Prostate gland (tissue), 2 donors: ENCODE measurements around the gene CAPN3. TPM values are rescaled to one million over a fixed set of nuclear protein-coding genes. Genes with fewer than 3 reads are reported as not detected.

Source experiments
- DNase-seq: peaks from one replicate; pipeline ENCODE4 v3.0.0-alpha.2; 2019; ENCODE audit warnings: low spot score
- H3K27ac ChIP-seq, 2 donors: fragments of 200-600 bp; sonication (generic); 2 replicates each; pipeline ENCODE4 v1.5.1; 2017 to 2019
- H3K27me3 ChIP-seq: fragments of 200-600 bp; sonication (generic); replicated peaks from 2 replicates; pipeline ENCODE4 v1.5.1; 2019; ENCODE audit not compliant: insufficient read depth
- H3K36me3 ChIP-seq, 2 donors: fragments of 200-600 bp; sonication (generic); 1 replicate in 1 of 2; 2 replicates in 1 of 2; pipeline versions ENCODE4 v1.5.1 to v1.8.1; 2017 to 2019
- H3K4me1 ChIP-seq: fragments of 200-600 bp; sonication (generic); replicated peaks from 2 replicates; pipeline ENCODE4 v1.5.1; 2019
- H3K4me3 ChIP-seq, 2 donors: fragments of 200-600 bp; sonication (generic); 2 replicates each; pipeline ENCODE4 v1.5.1; 2017 to 2019
- H3K9me3 ChIP-seq: fragments of 200-600 bp; sonication (generic); 2 replicates; pipeline ENCODE4 v1.5.1; 2017
- CTCF ChIP-seq, 4 experiments: fragments of 200-600 bp in 2 of 4; fragments of 450-650 bp in 2 of 4; sonication (generic) in 2 of 4; IDR thresholded peaks; 1 replicate in 3 of 4; 2 replicates in 1 of 4; pipeline ENCODE4 v1.5.1; 2016 to 2019; ENCODE audit warnings: antibody characterized with exemption in 4 of 4, mild to moderate bottlenecking in 2 of 4, moderate library complexity in 2 of 4
- POLR2A ChIP-seq: fragments of 450-650 bp; IDR thresholded peaks from one replicate; pipeline ENCODE4 v1.6.1; 2016; ENCODE audit warnings: antibody characterized with exemption, mild to moderate bottlenecking
- POLR2AphosphoS5 ChIP-seq: sonication (generic); formaldehyde crosslinking; IDR thresholded peaks from one replicate; pipeline ENCODE4 v1.6.1; 2017; ENCODE audit warnings: antibody characterized with exemption
- WGBS: methylation state at CpG from one replicate; pipeline ENCODE4 v1.1.5; 2018; 5-methylcytosine and 5-hydroxymethylcytosine counted together
- intact Hi-C: fragments of 100-400 bp; cut with DNase I; formaldehyde crosslinking; loops from one replicate; pipeline ENCODE4 v1.14.2; 2022
- total RNA-seq, 2 donors: library from RNA; depleted of rRNA; stranded (reverse); fragments of >200 nt; gene quantifications; one replicate each; pipeline ENCODE4 v1.1.0, GENCODE V29; 2016

CAPN3 gene
- total RNA-seq, 2 donors from 2014 or later, result 5.3 to 15.1 TPM

GRCh38 chr15:42353061-42353460 lies 6.2 kb upstream of the CAPN3 start:
- no peak overlapping the region for H3K27ac ChIP-seq
- no peak for DNase-seq
- H3K36me3 ChIP-seq, result peaks cover 0 to 4% of the 10 kb centered on the region in 2 donors
- no peak overlapping the region for H3K4me3 ChIP-seq
- H3K9me3 ChIP-seq, result no peaks in the 10 kb centered on the region
- TF ChIP-seq CTCF (IDR thresholded peaks at IDR 0.05) (no peak), POLR2AphosphoS5 (no peak), POLR2A (no peak)
- no peaks in the 10 kb centered on the region for H3K4me1 ChIP-seq
- H3K27me3 ChIP-seq, result no peaks in the 10 kb centered on the region
- intact Hi-C loops, result no loop called here
- WGBS, result 88% methylated on average over 6 of the region's 6 CpGs

GRCh38 chr15:42354824-42355223 lies 4.5 kb upstream of the CAPN3 start:
- H3K4me3 ChIP-seq, result no peak overlapping the region
- no peaks in the 10 kb centered on the region for H3K9me3 ChIP-seq
- no peak overlapping the region for H3K27ac ChIP-seq
- H3K36me3 ChIP-seq, result peaks cover 0 to 4% of the 10 kb centered on the region in 2 donors
- no peaks in the 10 kb centered on the region for H3K4me1 ChIP-seq
- TF ChIP-seq POLR2AphosphoS5 (no peak), CTCF (IDR thresholded peaks at IDR 0.05) (no peak), POLR2A (no peak)
- DNase-seq, result no peak
- 80% methylated on average over 2 of the region's 2 CpGs for WGBS
- intact Hi-C loops, result no loop called here
- no peaks in the 10 kb centered on the region for H3K27me3 ChIP-seq

- H3K4me3 ChIP-seq, result no peak overlapping the region
- DNase-seq, result no peak
- peaks cover 0 to 4% of the 10 kb centered on the region in 2 donors for H3K36me3 ChIP-seq
- 88% methylated on average over 6 of the region's 6 CpGs for WGBS
- H3K4me1 ChIP-seq, result no peaks in the 10 kb centered on the region
- H3K27me3 ChIP-seq, result no peaks in the 10 kb centered on the region
- TF ChIP-seq CTCF (IDR thresholded peaks at IDR 0.05) (no peak), POLR2AphosphoS5 (no peak), POLR2A (no peak)
- no peaks in the 10 kb centered on the region for H3K9me3 ChIP-seq
- intact Hi-C loops, result no loop called here
- no peak overlapping the region for H3K27ac ChIP-seq
Measured at GRCh38 chr15:42355291-42355690, 4.0 kb upstream of the CAPN3 start.

GRCh38 chr15:42356851-42357250 lies 2.5 kb upstream of the CAPN3 start:
- Histone ChIP-seq H3K27ac (no peak overlapping the region), H3K4me1 (no peaks in the 10 kb centered on the region), H3K9me3 (no peaks in the 10 kb centered on the region), H3K27me3 (no peaks in the 10 kb centered on the region), H3K4me3 (no peak overlapping the region), H3K36me3 (peaks cover 0 to 4% of the 10 kb centered on the region in 2 donors)
- intact Hi-C loops, result no loop called here
- DNase-seq, result no peak
- 82% methylated on average over 5 of the region's 5 CpGs for WGBS
- no peak for TF ChIP-seq POLR2AphosphoS5
- TF ChIP-seq POLR2A, result no peak
- TF ChIP-seq CTCF (IDR thresholded peaks at IDR 0.05), result no peak

- 72% methylated on average over 2 of the region's 2 CpGs for WGBS
- H3K27ac ChIP-seq, result no peak overlapping the region
- no peaks in the 10 kb centered on the region for H3K27me3 ChIP-seq
- intact Hi-C loops, result no loop called here
- H3K9me3 ChIP-seq, result no peaks in the 10 kb centered on the region
- TF ChIP-seq POLR2A (no peak), CTCF (IDR thresholded peaks at IDR 0.05) (no peak), POLR2AphosphoS5 (no peak)
- peaks cover 0 to 4% of the 10 kb centered on the region in 2 donors for H3K36me3 ChIP-seq
- H3K4me1 ChIP-seq, result no peaks in the 10 kb centered on the region
- no peak overlapping the region for H3K4me3 ChIP-seq
- DNase-seq, result no peak
Measured at GRCh38 chr15:42358141-42358540, 1.2 kb upstream of the CAPN3 start.
